NCI-H748 treated with DMSO at 0.1 percent for 48 hours (cell line): Measurements from ENCODE around the gene CCRL2.
A peak's percentile ranks its signal among the peaks of the same experiment; 100 is the strongest.
"Not testable (repeated sequence)": the region's sequence is repeated elsewhere in the genome, so short reads cannot be mapped to it uniquely, and the experiment has no call there.

Source experiments
- DNase-seq: peaks from one replicate; lab custom pipeline; 2025; lab: John Stamatoyannopoulos, UW

The CCRL2 gene

GRCh38 chr3:46405301-46406019 lies 1.6 kb upstream of the CCRL2 start:
- DNase-seq: no peak

DNA sequence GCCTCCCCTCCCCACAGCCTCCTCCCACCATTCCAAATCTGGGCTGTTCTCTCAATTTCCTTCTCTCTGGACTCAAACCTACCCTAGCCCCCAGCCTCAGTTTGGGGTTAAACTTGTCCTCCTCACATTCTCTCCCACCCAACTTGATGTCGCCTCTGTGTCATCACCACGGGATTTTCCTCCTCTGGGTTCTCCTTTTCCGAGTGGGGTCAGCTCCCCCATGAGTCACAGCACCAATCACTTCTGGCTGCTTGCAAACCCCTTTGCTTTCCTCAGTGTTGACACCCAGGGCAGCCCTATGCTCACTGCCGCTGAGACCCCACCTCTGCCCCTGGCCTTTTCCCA lies 644 bp upstream of the CCRL2 start:
- no peak for DNase-seq

DNA sequence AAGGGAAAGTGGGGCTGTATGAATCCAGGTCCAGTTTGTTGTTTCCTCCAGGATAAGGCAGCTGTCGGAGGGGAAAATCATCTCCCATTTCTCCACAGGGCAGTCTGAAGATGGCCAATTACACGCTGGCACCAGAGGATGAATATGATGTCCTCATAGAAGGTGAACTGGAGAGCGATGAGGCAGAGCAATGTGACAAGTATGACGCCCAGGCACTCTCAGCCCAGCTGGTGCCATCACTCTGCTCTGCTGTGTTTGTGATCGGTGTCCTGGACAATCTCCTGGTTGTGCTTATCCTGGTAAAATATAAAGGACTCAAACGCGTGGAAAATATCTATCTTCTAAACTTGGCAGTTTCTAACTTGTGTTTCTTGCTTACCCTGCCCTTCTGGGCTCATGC lies 911 bp downstream of the CCRL2 start:
- no peak for DNase-seq

GRCh38 chr3:46408853-46409252 lies 1.8 kb downstream of the CCRL2 start:
- DNase-seq: no peak

- DNase-seq: no peak
These were observed 2.9 kb downstream of the CCRL2 start for GRCh38 chr3:46409739-46410489.

GRCh38 chr3:46410669-46411068 lies 3.6 kb downstream of the CCRL2 start:
- no peak for DNase-seq

GRCh38 chr3:46411271-46411670 lies 4.2 kb downstream of the CCRL2 start:
- DNase-seq: no peak

- no peak for DNase-seq
These were observed 5.8 kb downstream of the CCRL2 start for GRCh38 chr3:46412786-46413298.

GRCh38 chr3:46413951-46414350 lies 6.9 kb downstream of the CCRL2 start:
- no peak for DNase-seq

GRCh38 chr3:46414739-46415138 lies 7.7 kb downstream of the CCRL2 start:
- DNase-seq: no peak

DNA sequence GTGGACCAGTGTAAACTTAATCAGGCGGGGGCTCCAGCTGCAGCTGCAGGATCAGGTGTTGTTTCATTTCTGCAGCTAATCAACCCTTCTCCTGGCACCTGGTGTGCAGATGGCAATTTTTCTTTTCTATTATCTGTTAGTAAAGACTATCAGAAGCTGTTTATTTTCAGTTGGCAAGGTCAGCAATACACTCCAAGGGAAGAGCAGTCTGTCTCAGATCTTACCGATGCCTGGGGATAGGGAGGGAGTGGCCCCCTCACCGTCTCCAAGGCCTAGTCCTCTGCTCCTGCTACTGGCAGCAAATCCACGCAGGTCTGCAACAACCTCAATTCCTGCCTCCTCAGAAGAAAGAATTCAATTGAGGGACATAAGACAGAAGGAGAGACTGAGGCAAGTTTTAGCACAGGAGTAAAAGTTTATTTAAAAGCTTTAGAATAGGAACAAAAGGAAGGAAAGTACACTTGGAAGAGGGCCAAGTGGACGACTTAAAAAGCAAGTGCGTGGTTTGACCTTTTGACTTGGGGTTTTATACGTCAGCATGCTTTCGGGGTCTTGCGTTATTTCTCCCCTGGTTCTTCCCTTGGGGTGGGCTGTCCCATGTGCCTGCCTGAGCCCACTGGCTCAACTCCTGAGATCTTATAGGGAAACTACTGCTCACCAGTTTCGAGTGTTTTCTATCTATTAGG lies 9.2 kb downstream of the CCRL2 start:
- DNase-seq: peak; percentile 83

GRCh38 chr3:46416811-46417510 lies 9.9 kb downstream of the CCRL2 start:
- DNase-seq: peak; percentile 46

- no peak for DNase-seq
These were observed 11.0 kb downstream of the CCRL2 start for GRCh38 chr3:46417841-46418611.

DNA sequence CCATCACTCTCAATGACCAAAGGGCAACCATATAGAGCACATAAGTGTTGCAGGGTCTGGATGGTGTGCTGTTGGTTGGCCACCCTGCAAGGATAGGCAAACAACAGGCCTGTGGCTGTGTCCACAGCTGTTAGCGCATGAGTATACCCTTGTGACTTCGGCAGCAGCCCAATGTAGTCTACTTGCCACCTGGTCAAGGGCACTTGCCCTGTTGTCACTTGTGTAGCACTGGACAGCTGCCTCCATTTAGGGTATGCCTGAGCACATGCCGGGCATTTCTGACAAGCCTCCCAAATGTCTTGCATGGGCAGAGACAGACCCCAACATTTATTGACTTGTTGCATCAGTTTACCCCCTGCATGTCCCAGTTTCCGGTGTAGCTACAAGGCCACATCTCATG lies 12.8 kb downstream of the CCRL2 start:
- no peak for DNase-seq

DNA sequence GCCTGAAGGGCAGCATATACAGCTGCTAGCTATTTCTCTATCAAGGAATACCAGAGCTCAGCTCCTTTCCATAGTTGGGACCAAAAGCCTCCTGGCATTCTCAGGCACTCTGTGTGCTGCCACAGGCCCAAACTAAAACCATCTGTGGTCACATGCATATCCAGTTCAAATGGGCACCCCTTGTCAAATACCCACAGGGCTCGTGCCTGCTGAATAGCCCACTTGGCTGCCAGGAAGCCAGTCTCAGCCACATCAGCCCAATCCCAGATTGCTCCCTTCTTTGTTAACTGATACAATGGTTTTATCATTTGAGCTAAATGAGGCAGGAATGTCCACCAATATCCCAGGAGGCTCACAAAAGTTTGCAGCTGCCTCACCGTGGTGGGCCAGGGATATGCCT lies 13.9 kb downstream of the CCRL2 start:
- no peak for DNase-seq

GRCh38 chr3:46422617-46423016 lies 15.6 kb downstream of the CCRL2 start:
- DNase-seq: no peak

- DNase-seq: no peak
These were observed 16.5 kb downstream of the CCRL2 start for GRCh38 chr3:46423588-46423987.

DNA sequence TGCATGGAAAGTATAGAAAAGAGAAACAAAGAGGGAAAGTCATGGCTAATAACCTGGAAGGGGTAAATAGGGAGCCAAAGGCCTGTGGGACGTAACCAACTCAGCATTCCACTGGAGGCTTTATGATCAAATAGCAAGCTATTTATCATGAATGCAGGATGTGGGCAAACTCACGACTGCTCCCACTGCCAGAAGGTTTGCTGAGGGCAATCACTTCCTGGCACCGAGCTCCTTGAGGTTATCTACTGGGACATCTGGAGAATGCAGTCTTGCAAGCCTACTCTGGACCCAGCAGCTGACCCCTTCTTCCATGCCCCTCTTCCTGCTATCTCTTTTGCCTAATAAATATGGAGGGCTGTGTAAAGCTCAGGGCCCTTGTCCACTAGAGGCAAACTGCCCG lies 19.4 kb downstream of the CCRL2 start:
- not testable (repeated sequence) for DNase-seq

GRCh38 chr3:46427404-46427803 lies 20.3 kb downstream of the CCRL2 start:
- DNase-seq: not testable (repeated sequence)

DNA sequence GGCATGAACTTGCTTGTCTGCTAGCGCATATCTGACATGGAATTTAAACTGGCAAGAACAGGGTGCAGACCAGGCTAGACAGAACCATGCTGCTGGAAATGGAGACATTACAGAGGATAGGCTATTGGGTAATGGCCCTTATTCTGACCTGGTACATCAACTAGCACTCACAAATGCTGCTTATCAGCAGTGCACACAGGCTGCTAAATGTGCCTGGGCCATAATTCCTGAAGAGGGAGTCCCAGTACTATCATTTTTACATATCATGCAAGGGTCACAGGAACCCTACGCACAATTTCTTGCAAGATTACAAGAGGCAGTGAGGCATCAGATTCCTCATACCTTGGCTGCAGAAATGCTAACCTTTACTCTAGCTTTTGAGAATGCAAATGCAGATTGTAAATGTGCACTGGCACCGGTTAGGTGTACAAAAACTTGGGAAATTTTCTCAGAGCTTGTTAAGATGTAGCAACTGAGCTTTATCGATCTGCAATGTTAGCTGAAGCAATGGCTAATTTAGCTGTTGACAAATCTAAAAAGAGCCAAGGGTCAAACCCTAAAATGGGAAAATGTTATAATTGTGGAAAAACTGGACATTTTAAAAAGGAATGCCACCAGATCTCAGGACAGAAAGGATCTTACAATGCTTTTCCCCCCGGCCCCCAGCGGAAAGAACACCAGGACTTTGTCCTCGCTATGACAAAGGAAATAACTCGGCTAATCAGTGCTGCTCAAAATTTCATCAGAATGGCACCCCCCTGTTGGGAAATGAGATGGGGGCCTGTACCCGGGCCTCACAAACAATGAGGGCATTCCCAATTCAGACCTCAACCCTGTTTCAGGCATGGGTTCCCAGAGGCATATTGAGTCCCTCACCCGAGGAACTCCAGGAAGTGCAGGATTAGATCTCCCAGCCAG lies 21.1 kb downstream of the CCRL2 start:
- DNase-seq: no peak
